Neuronal stem cell (in vitro differentiated cells): ENCODE results near the gene OR2V1.

ENCODE experiments used
- DNase-seq: peaks from one replicate; pipeline ENCODE4 v3.0.0-alpha.2; 2013; ENCODE audit warnings: low spot score
- H2AFZ ChIP-seq: one replicate; pipeline ENCODE4 v1.6.1; 2013; ENCODE audit warnings: mild to moderate bottlenecking, low read length, inconsistent platforms
- H2AK5ac ChIP-seq: 2 replicates; pipeline ENCODE4 v1.6.1; 2013; ENCODE audit warnings: low read depth, mild to moderate bottlenecking, inconsistent platforms, low read length, moderate library complexity, mixed read lengths
- H2BK120ac ChIP-seq: 2 replicates; pipeline ENCODE4 v1.6.1; 2013; ENCODE audit warnings: low read depth, mild to moderate bottlenecking, inconsistent platforms, low read length, moderate library complexity, mixed read lengths
- H2BK12ac ChIP-seq: one replicate; pipeline ENCODE4 v1.6.1; 2013; ENCODE audit warnings: low read length, inconsistent platforms
- H2BK15ac ChIP-seq: 2 replicates; pipeline ENCODE4 v1.6.1; 2013; ENCODE audit warnings: mild to moderate bottlenecking, low read length, inconsistent platforms, mixed read lengths
- H2BK5ac ChIP-seq: one replicate; pipeline ENCODE4 v1.6.1; 2013; ENCODE audit warnings: inconsistent platforms, mild to moderate bottlenecking, low read length, moderate library complexity
- H3K14ac ChIP-seq: one replicate; pipeline ENCODE4 v1.6.1; 2013; ENCODE audit warnings: low read length, inconsistent platforms
- H3K18ac ChIP-seq: 2 replicates; pipeline ENCODE4 v1.6.1; 2013; ENCODE audit warnings: low read length, inconsistent platforms
- H3K23ac ChIP-seq: 2 replicates; pipeline ENCODE4 v1.6.1; 2013; ENCODE audit warnings: low read depth, mild to moderate bottlenecking, mixed read lengths, low read length, inconsistent platforms; ENCODE audit not compliant: poor library complexity
- H3K27ac ChIP-seq: replicated peaks from 3 replicates; pipeline ENCODE4 v1.5.1; 2013; ENCODE audit warnings: low read length, inconsistent platforms
- H3K27me3 ChIP-seq, 3 experiments: 2 replicates each; pipeline ENCODE4 v1.6.1; 2013; ENCODE audit warnings: low read length in 3 of 3, mild to moderate bottlenecking in 2 of 3, inconsistent platforms in 1 of 3, low read depth in 1 of 3, mixed read lengths in 1 of 3, moderate library complexity in 1 of 3; ENCODE audit not compliant: control insufficient read depth in 3 of 3, insufficient read depth in 3 of 3
- H3K36me3 ChIP-seq, 2 donors: replicated peaks in 1 of 2; 2 replicates each; pipeline ENCODE4 v1.6.1; 2013; ENCODE audit warnings: low read length in 2 of 2; ENCODE audit not compliant: control insufficient read depth in 2 of 2, insufficient read depth in 2 of 2
- H3K4ac ChIP-seq: 2 replicates; pipeline ENCODE4 v1.6.1; 2013; ENCODE audit warnings: inconsistent platforms, mild to moderate bottlenecking, low read length, moderate library complexity
- H3K4me1 ChIP-seq, 2 donors: 1 replicate in 1 of 2; 2 replicates in 1 of 2; pipeline ENCODE4 v1.6.1; 2013; ENCODE audit warnings: low read length in 2 of 2, low read depth in 1 of 2; ENCODE audit not compliant: control insufficient read depth in 2 of 2, insufficient read depth in 1 of 2
- H3K4me2 ChIP-seq: one replicate; pipeline ENCODE4 v1.6.1; 2013; ENCODE audit warnings: mild to moderate bottlenecking, low read length, inconsistent platforms; ENCODE audit not compliant: insufficient read depth, poor library complexity, severe bottlenecking
- H3K4me3 ChIP-seq, 2 donors: 2 replicates each; pipeline ENCODE4 v1.5.1; 2013; ENCODE audit warnings: low read length in 2 of 2, mild to moderate bottlenecking in 2 of 2, inconsistent platforms in 1 of 2, moderate library complexity in 1 of 2
- H3K79me1 ChIP-seq: one replicate; pipeline ENCODE4 v1.6.1; 2013; ENCODE audit warnings: low read depth, mild to moderate bottlenecking, inconsistent platforms, low read length, moderate library complexity
- H3K9ac ChIP-seq: one replicate; pipeline ENCODE4 v1.6.1; 2013; ENCODE audit warnings: mild to moderate bottlenecking, low read depth, low read length, inconsistent platforms; ENCODE audit not compliant: poor library complexity
- H3K9me3 ChIP-seq, 2 donors: replicated peaks in 1 of 2; 2 replicates each; pipeline versions ENCODE3 to v1.6.1; 2013; ENCODE audit warnings: low read length in 2 of 2, mild to moderate bottlenecking in 2 of 2, inconsistent platforms in 1 of 2, low read depth in 1 of 2, mixed read lengths in 1 of 2, moderate library complexity in 1 of 2; ENCODE audit not compliant: control insufficient read depth in 2 of 2, insufficient read depth in 1 of 2
- H4K8ac ChIP-seq: one replicate; pipeline ENCODE4 v1.6.1; 2013; ENCODE audit warnings: low read depth, mild to moderate bottlenecking, inconsistent platforms, low read length, moderate library complexity
- H4K91ac ChIP-seq: one replicate; pipeline ENCODE4 v1.6.1; 2013; ENCODE audit warnings: low read length, low read depth, mild to moderate bottlenecking, inconsistent platforms; ENCODE audit not compliant: poor library complexity

Gene OR2V1

DNA sequence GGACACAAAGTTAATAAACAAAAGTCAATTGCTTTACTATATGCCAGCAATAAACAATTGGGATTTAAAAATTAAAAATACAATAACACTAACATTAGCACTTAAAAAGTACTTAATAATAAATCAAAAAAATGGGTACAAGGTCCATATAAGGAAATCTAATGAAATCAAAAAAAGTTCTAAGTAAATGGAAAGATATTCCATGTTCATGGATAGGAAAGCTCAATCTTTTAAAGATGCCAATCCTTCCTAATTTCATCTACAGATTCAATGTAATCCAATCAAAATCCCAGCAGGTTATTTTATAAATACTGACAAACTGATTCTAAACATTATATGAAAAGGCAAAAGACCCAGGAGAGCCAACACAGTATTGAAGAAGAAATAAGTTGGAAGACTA lies 49.0 kb downstream of the OR2V1 start:
- H2BK120ac ChIP-seq, result no peak overlapping the region
- H3K14ac ChIP-seq, result no peak overlapping the region
- no peak overlapping the region for H4K91ac ChIP-seq
- no peak overlapping the region for H2BK15ac ChIP-seq
- DNase-seq, result no peak
- no peak overlapping the region for H3K18ac ChIP-seq
- no peak overlapping the region for H3K4ac ChIP-seq
- H3K9me3 ChIP-seq, result no peaks in the 10 kb centered on the region
- H3K4me1 ChIP-seq, result peaks cover 3 to 6% of the 10 kb centered on the region in 2 donors
- peaks cover 0 to 25% (median 10%) of the 10 kb centered on the region in 3 experiments for H3K27me3 ChIP-seq
- no peak overlapping the region for H2AK5ac ChIP-seq
- no peak overlapping the region for H3K4me2 ChIP-seq
- no peak overlapping the region for H4K8ac ChIP-seq
- no peak overlapping the region for H3K23ac ChIP-seq
- H3K9ac ChIP-seq, result no peak overlapping the region
- H3K36me3 ChIP-seq, result no peaks in the 10 kb centered on the region
- no peak overlapping the region for H3K4me3 ChIP-seq
- H3K27ac ChIP-seq, result no peak overlapping the region
- no peak overlapping the region for H2BK5ac ChIP-seq
- no peak overlapping the region for H2BK12ac ChIP-seq
- no peak overlapping the region for H2AFZ ChIP-seq
- no peaks in the 10 kb centered on the region for H3K79me1 ChIP-seq

DNA sequence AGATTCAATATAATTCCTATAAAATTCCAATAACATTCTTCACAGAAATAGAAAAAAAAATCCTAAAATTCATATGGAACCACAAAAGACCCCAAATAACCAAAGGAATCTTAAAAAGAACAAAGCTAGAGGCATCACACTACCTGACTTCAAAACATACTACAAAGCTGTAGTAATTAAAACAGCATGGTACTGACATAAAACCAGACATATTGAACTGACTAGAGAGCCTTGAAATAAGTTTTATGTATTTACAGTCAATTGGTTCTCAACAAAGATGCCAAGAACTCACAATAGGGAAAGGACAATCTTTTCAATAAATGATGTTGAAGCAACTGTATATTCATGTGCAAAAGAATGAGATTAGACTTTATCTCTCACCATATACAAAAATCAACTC lies 54.0 kb downstream of the OR2V1 start:
- DNase-seq, result no peak
- H2AK5ac ChIP-seq, result no peak overlapping the region

More for the DNA sequence above, 54.0 kb downstream of the OR2V1 start:
- Histone ChIP-seq H3K23ac (no peak overlapping the region), H3K14ac (no peak overlapping the region), H3K9me3 (peaks cover 4% of the 10 kb centered on the region in 2 donors), H4K8ac (no peak overlapping the region), H3K36me3 (no peaks in the 10 kb centered on the region), H3K79me1 (no peaks in the 10 kb centered on the region), H3K4me2 (no peak overlapping the region), H2AFZ (no peak overlapping the region), H3K4ac (no peak overlapping the region), H2BK5ac (no peak overlapping the region), H2BK15ac (no peak overlapping the region), H3K4me1 (no peaks in the 10 kb centered on the region), H2BK12ac (no peak overlapping the region), H2BK120ac (no peak overlapping the region), H3K18ac (no peak overlapping the region), H4K91ac (no peak overlapping the region), H3K27me3 (no peaks in the 10 kb centered on the region), H3K27ac (no peak overlapping the region), H3K9ac (no peak overlapping the region), H3K4me3 (no peak overlapping the region)
